Measurements from ENCODE around the gene MARCHF3.

MARCHF3 gene

DNA sequence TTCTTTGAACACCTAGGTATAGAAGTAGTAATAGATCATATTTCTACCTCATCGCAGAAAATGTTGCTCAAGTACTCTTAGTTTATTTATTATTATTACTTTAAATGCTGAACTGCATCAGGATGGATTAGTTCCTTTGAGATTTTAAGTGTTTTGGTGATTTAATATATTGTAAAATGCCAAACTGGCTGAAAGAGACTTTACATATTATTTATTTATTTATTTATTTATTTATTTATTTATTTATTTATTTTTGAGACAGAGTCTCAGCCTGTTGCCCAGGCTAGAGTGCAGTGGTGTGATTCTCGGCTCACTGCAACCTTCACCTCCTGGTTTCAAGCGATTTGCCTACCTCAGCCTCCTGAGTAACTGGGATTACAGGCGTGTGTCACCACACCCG lies 211.1 kb downstream of the MARCHF3 start:
- in situ Hi-C loops (cut with MboI; ENCODE audit: low sequenced_read_pairs): no loop called here

DNA sequence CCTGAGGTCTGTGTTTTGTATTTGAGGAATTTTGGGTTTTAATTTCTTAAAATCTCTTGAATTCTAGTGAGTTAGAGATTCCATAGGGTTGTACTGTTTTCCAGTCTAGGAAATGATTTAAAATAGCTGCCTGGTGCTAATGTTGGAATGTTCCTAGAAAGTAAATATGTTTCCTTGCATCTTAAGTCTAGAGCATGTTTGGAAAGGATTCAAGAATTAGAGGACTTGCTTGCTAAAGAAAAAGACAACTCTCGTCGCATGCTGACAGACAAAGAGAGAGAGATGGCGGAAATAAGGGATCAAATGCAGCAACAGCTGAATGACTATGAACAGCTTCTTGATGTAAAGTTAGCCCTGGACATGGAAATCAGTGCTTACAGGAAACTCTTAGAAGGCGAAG lies 211.6 kb downstream of the MARCHF3 start:
- in situ Hi-C loops (cut with MboI; ENCODE audit: low sequenced_read_pairs): no loop called here

Data from hTERT RPE-1 (cell line).